Measurements from ENCODE around the gene ATP8A2.

The ATP8A2 gene

DNA sequence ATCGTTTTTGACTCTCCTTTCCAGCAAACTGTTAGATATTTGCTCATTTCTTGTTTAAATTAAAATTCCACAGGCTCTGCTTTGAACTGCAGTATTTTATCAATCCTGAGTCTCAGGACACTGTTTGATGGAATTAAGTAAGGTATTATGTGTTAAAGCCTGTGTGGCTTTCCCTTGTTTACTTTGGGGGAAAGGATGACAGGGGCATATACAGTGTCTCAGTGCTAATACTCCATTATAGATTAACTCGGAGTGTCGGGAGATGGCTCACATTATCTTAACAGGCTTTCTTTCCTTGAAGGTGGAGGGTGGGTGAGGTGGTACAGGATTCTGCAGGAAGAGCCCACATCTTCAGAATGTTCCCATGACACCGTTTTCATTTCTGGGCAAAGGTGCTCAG, 595.4 kb downstream of the ATP8A2 start:
- no peak for DNase-seq (ENCODE audit: low spot score)

DNA sequence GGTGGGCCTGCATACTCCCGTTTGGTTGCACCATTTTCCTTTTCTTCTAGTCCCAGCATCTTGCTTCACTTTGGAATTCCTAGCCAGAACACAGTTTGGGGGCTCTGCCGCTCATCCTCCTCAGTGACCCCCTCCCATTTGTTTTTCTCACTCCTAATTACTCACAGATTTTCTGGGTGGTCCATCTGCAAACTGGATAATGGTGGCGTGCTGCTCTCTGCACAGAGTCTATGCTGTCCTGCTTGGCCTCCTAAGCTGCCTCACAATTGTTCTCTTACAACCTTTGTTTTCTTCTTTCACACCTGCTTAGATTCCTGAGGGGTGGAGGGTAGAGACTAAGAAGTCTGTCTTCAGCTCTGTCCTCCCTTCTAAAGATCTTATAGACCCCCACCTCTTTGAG, 599.3 kb downstream of the ATP8A2 start:
- no peak for DNase-seq (ENCODE audit: low spot score)

GRCh38 chr13:25971459-25972145, 599.8 kb downstream of the ATP8A2 start:
- DNase-seq (ENCODE audit: low spot score), result no peak

- no peak for DNase-seq (ENCODE audit: low spot score)
Observed at GRCh38 chr13:25973085-25973484, 601.3 kb downstream of the ATP8A2 start.

- DNase-seq (ENCODE audit: low spot score), result no peak
Observed at GRCh38 chr13:25973576-25973975, 601.8 kb downstream of the ATP8A2 start.

DNA sequence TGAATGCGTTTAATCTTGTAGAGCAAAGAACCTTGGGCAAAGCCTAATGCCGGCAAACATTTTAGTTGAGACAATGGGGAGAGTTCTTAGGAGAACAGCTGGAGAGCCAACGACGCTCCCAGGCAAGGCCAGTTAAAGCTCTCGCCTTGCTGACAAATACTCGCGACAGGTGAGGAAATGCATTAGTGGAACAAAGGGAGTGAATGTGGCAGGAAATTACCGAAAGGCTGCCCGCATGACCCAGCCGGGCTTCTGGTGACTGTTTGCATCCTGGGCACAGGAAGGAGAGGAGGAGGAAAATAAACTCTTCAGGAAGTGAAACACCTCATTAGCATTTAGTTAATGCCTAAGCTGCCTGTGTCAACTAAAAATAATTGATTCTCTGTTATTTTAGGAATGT, 605.4 kb downstream of the ATP8A2 start:
- no peak for DNase-seq (ENCODE audit: low spot score)

DNA sequence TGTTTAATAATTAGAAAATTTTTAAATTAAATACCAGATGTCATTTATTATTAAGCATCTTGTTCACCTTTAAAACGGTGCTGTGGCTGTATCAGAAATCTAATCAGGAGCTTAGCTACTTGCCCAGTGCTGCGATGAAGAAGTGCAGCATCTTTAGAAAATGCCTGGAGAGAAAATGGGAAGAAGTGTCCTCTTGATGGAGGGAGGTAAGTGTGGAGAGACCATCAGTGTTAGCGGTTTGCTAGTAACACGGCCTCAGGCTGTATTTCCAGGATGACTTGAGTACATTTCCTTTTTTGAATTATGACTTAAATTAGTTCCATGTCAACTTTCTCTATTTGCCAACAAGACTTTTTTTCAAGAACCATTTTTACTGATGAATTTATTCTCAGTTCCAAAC, 605.9 kb downstream of the ATP8A2 start:
- DNase-seq (ENCODE audit: low spot score), result no peak

DNA sequence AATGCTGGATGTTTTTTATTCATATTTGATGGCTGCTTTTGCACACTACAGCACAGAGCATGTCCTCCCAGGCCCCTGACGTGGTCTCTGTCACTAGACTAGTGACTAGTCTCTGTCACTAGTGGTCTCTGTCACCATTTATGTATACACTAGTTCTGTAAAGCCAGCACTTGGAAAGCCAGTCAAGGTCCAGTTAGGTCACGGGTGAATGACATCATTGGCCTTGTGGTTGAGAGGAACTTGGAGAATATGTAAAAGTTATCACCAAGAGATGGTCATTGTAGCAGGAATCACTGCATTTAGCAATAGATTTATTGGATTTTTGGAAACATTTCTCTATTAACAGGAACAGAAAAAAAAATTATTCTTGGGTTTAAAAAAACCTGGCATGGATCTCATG, 607.2 kb downstream of the ATP8A2 start:
- no peak for DNase-seq (ENCODE audit: low spot score)

- DNase-seq (ENCODE audit: low spot score), result no peak
Observed at GRCh38 chr13:25979371-25979770, 607.6 kb downstream of the ATP8A2 start.

GRCh38 chr13:25980255-25980654, 608.5 kb downstream of the ATP8A2 start:
- DNase-seq (ENCODE audit: low spot score), result no peak

GRCh38 chr13:25981060-25981459, 609.3 kb downstream of the ATP8A2 start:
- no peak for DNase-seq (ENCODE audit: low spot score)

- no peak for DNase-seq (ENCODE audit: low spot score)
Observed at GRCh38 chr13:25982907-25983306, 611.1 kb downstream of the ATP8A2 start.

DNA sequence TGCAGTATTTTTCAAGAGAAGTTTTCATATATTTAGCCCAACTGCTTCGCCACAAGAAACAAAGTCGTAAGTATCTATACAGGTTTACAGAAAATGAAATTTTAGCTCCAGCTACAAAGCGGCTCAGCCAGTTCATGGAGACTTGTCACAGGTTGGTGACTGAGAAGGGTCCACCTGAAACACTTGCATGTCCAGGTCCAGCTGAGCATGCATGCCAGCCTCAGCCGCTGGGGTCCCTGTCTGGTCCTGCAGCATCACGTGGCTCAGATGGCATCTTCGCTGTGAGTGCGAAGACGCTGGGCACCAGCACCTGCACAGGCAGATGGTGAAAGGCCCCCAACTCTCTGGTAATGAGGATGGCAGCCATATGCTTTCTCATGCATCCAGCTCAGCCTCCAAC, 616.2 kb downstream of the ATP8A2 start:
- no peak for DNase-seq (ENCODE audit: low spot score)

- DNase-seq (ENCODE audit: low spot score), result no peak
Observed at GRCh38 chr13:25988661-25989060, 616.9 kb downstream of the ATP8A2 start.

- no peak for DNase-seq (ENCODE audit: low spot score)
Observed at GRCh38 chr13:25990801-25991200, 619.0 kb downstream of the ATP8A2 start.

DNA sequence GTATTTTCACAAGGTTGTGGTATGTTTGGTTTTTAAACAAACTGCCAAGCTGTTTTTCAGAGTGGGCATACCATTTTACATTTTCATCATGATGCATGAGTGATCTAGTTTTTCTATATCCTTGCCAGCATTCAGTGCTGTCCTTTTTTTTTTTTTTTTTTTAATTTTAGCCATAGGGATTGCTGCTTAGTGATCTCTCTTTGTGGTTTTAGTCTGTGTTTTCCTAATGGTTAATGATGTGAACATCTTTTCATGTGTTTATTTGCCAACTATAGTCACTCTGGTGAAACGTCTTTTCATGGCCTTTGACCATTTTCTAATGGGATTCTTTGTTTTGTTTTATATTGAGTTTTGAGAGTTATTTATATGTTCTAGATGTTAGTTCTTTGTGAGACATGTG, 620.3 kb downstream of the ATP8A2 start:
- DNase-seq (ENCODE audit: low spot score), result no peak

DNA sequence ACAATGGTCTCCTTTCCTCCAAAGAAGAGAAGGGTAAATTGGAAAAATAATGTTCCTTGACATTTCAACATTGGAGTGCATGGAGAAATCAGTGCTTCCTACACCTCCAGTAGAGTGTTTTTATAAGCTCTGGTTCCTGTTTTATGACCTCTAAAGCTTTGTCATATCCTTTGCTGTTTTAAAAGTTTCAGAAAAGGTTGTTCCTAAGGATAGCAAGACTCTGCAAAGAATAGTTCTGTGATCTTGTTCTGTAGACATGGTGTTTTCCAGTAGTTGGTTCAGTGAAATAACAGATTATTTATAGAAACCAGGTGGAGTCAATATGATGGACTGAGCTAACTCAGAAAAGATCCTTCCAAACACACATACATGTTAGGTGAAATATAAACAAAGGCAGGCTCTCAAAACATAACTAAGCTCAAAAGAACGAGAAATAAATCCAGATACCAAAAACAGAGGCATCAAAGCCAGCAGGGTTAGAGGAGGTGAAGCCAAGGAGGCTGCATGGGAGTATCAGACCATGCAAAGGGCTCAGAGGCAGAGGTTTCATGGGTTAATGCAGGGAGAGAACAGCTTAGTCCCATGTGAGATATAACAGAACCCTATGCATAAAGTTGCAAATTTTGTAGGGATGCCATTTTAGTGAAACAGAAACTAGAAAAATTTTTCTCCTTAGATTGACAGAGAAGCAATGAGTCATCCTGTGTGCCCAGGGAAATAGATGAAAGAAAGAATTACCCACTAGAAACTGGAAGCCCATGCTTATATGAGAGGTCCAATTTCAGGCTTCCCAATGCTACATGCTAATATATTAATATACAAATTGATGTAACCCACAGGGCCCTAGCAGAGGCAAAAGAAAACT, 635.7 kb downstream of the ATP8A2 start:
- no peak for DNase-seq (ENCODE audit: low spot score)

DNA sequence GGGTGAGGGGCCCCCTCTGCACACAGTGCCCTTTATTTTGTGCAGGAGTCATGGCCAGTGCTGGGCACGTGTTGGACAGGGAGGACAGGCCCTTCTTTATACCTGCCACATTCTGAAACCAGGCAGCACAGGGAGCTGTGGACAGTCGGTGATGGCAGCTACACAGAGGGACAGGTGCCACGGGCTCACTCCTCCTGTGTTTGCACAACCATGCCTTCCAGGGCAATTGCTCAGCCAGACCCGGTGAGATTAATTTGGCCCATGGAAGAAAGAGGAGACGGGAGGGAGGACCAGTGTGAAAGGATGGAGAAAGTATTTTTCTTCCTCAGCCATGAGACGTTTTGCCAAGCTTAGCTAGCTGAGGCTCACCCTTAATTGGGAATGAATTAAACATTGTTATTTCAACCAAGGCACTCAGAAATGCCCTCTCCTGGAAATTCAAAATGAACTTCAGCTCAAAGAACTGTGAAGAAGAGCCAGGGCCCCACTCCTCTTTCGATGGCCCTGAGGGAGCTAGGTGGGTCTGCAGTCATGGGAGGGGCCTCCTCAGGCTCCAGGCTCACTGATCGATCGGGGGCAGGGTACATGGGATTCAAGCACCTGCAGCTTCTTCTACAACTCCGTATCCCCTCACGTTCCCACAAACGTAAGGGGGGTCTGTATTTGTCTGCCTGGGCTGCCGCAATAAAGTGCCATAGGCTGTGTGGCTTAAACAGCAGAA, 638.9 kb downstream of the ATP8A2 start:
- no peak for DNase-seq (ENCODE audit: low spot score)

DNA sequence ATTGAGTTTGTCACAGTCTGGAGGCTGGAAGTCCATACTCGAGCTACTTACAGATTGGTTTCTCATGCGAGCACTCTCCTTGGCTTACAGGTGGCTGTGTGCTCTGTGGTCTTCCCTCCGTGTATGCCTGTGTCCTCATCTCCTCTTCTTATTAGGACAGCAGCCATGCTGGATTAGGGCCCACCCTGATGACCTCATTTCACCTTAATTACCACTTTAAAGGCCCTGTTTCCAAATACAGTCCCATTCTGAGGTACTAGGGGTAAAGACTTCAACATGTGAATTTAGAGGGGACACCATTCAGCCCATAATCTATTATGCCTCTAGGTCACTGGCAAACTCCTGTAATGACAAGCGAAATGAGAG, 639.4 kb downstream of the ATP8A2 start:
- DNase-seq (ENCODE audit: low spot score), result no peak

- no peak for DNase-seq (ENCODE audit: low spot score)
Observed at GRCh38 chr13:26011996-26012821, 640.4 kb downstream of the ATP8A2 start.

DNA sequence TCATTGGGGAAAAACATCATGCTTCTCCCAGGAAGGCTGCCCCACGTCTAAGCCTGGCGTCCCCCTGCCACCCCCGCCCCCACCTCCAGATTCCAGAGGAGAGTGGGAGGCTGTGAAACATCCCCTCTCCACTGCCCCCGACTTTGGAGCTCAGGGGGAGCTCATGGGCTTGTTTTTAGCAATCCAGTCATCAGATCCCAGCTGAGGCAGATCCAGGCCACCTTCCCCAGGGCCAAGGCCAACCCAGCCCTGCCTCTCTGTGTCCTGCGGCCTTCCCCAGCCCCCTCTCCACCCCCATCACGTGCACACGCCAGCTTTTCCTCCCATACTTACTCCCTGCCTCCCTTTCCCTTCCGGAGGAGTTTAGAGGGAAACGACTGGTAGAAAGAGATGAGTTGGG, 641.2 kb downstream of the ATP8A2 start:
- no peak for DNase-seq (ENCODE audit: low spot score)
